ENCODE measurements around the gene AIG1.
"Not testable (repeated sequence)": the region's sequence is repeated elsewhere in the genome, so short reads cannot be mapped to it uniquely, and the experiment has no call there.

The AIG1 gene

GRCh38 chr6:143233554-143234285, 173.0 kb downstream of the AIG1 start:
- no peak for DNase-seq (ENCODE audit: low spot score)

- DNase-seq (ENCODE audit: low spot score) = no peak
Observed at GRCh38 chr6:143234734-143235133, 174.0 kb downstream of the AIG1 start.

- no peak for DNase-seq (ENCODE audit: low spot score)
Observed at GRCh38 chr6:143236151-143236798, 175.6 kb downstream of the AIG1 start.

- DNase-seq (ENCODE audit: low spot score) = no peak
Observed at GRCh38 chr6:143238306-143238705, 177.6 kb downstream of the AIG1 start.

- DNase-seq (ENCODE audit: low spot score) = no peak
Observed at GRCh38 chr6:143241111-143241510, 180.4 kb downstream of the AIG1 start.

GRCh38 chr6:143241911-143242310, 181.2 kb downstream of the AIG1 start:
- no peak for DNase-seq (ENCODE audit: low spot score)

GRCh38 chr6:143243786-143244185, 183.1 kb downstream of the AIG1 start:
- DNase-seq (ENCODE audit: low spot score) = no peak

- DNase-seq (ENCODE audit: low spot score) = no peak
Observed at GRCh38 chr6:143245656-143246055, 185.0 kb downstream of the AIG1 start.

GRCh38 chr6:143246166-143246775, 185.6 kb downstream of the AIG1 start:
- not testable (repeated sequence) for DNase-seq (ENCODE audit: low spot score)

- no peak for DNase-seq (ENCODE audit: low spot score)
Observed at GRCh38 chr6:143247586-143247985, 186.9 kb downstream of the AIG1 start.

- no peak for DNase-seq (ENCODE audit: low spot score)
Observed at GRCh38 chr6:143248359-143248758, 187.7 kb downstream of the AIG1 start.

GRCh38 chr6:143251288-143251687, 190.6 kb downstream of the AIG1 start:
- DNase-seq (ENCODE audit: low spot score) = no peak

GRCh38 chr6:143252961-143253360, 192.3 kb downstream of the AIG1 start:
- no peak for DNase-seq (ENCODE audit: low spot score)

GRCh38 chr6:143253586-143253985, 192.9 kb downstream of the AIG1 start:
- no peak for DNase-seq (ENCODE audit: low spot score)

GRCh38 chr6:143258945-143259344, 198.3 kb downstream of the AIG1 start:
- DNase-seq (ENCODE audit: low spot score) = no peak

- DNase-seq (ENCODE audit: low spot score) = no peak
Observed at GRCh38 chr6:143260857-143261256, 200.2 kb downstream of the AIG1 start.

GRCh38 chr6:143261899-143262436, 201.3 kb downstream of the AIG1 start:
- no peak for DNase-seq (ENCODE audit: low spot score)

GRCh38 chr6:143262859-143263258, 202.2 kb downstream of the AIG1 start:
- no peak for DNase-seq (ENCODE audit: low spot score)

- no peak for DNase-seq (ENCODE audit: low spot score)
Observed at GRCh38 chr6:143264379-143264778, 203.7 kb downstream of the AIG1 start.

- no peak for DNase-seq (ENCODE audit: low spot score)
Observed at GRCh38 chr6:143264986-143265764, 204.5 kb downstream of the AIG1 start.

GRCh38 chr6:143267760-143268159, 207.1 kb downstream of the AIG1 start:
- DNase-seq (ENCODE audit: low spot score) = no peak

GRCh38 chr6:143268439-143268838, 207.8 kb downstream of the AIG1 start:
- no peak for DNase-seq (ENCODE audit: low spot score)
